ENCODE measurements around the gene SYT14. TPM values are rescaled to one million over a fixed set of nuclear protein-coding genes. Genes with fewer than 3 reads are reported as not detected.

Gene SYT14
- total and polyA plus RNA-seq, 4 donors = 5.1 to 25.1 (median 7.7) TPM

- no peak for DNase-seq (ENCODE audit: low read depth in 4 of 6, low spot score in 6 of 6)
- no peaks in the 10 kb centered on the region for H3K36me3 ChIP-seq (ENCODE audit: control insufficient read depth, insufficient read depth, low read length)
- no peaks in the 10 kb centered on the region for H3K9me3 ChIP-seq (ENCODE audit: control insufficient read depth, insufficient read depth, low read length)
- H3K4me3 ChIP-seq (ENCODE audit: low read depth, low read length) = no peak overlapping the region
- H3K4me1 ChIP-seq (ENCODE audit: control insufficient read depth, insufficient read depth, low read length) = no peaks in the 10 kb centered on the region
- H3K27me3 ChIP-seq (ENCODE audit: control insufficient read depth, insufficient read depth, low read length) = no peaks in the 10 kb centered on the region
- no peak overlapping the region for H3K27ac ChIP-seq (ENCODE audit: low read depth, low read length)
These were observed 179.7 kb downstream of the SYT14 start for GRCh38 chr1:210117681-210118170.

- WGBS (ENCODE audit: insufficient coverage) = no CpG with 5 or more reads among the region's 1 CpG
- DNase-seq (ENCODE audit: low read depth in 4 of 6, low spot score in 6 of 6) = no peak
- no peaks in the 10 kb centered on the region for H3K4me1 ChIP-seq (ENCODE audit: control insufficient read depth, insufficient read depth, low read length)
- H3K4me3 ChIP-seq (ENCODE audit: low read depth, low read length) = no peak overlapping the region
- no peaks in the 10 kb centered on the region for H3K36me3 ChIP-seq (ENCODE audit: control insufficient read depth, insufficient read depth, low read length)
- no peaks in the 10 kb centered on the region for H3K9me3 ChIP-seq (ENCODE audit: control insufficient read depth, insufficient read depth, low read length)
- no peaks in the 10 kb centered on the region for H3K27me3 ChIP-seq (ENCODE audit: control insufficient read depth, insufficient read depth, low read length)
- no peak overlapping the region for H3K27ac ChIP-seq (ENCODE audit: low read depth, low read length)
These were observed 185.4 kb downstream of the SYT14 start for GRCh38 chr1:210123383-210123782.

- Histone ChIP-seq H3K36me3 (ENCODE audit: control insufficient read depth, insufficient read depth, low read length) (no peaks in the 10 kb centered on the region), H3K4me1 (ENCODE audit: control insufficient read depth, insufficient read depth, low read length) (no peaks in the 10 kb centered on the region), H3K27ac (ENCODE audit: low read depth, low read length) (no peak overlapping the region), H3K4me3 (ENCODE audit: low read depth, low read length) (no peak overlapping the region), H3K9me3 (ENCODE audit: control insufficient read depth, insufficient read depth, low read length) (no peaks in the 10 kb centered on the region), H3K27me3 (ENCODE audit: control insufficient read depth, insufficient read depth, low read length) (no peaks in the 10 kb centered on the region)
- DNase-seq (ENCODE audit: low read depth in 4 of 6, low spot score in 6 of 6) = no peak
- no CpG with 5 or more reads among the region's 2 CpGs for WGBS (ENCODE audit: insufficient coverage)
These were observed 186.0 kb downstream of the SYT14 start for GRCh38 chr1:210123924-210124589.

GRCh38 chr1:210124736-210125135, 186.7 kb downstream of the SYT14 start:
- Histone ChIP-seq H3K9me3 (ENCODE audit: control insufficient read depth, insufficient read depth, low read length) (no peaks in the 10 kb centered on the region), H3K36me3 (ENCODE audit: control insufficient read depth, insufficient read depth, low read length) (no peaks in the 10 kb centered on the region), H3K4me3 (ENCODE audit: low read depth, low read length) (no peak overlapping the region), H3K27ac (ENCODE audit: low read depth, low read length) (no peak overlapping the region), H3K27me3 (ENCODE audit: control insufficient read depth, insufficient read depth, low read length) (no peaks in the 10 kb centered on the region), H3K4me1 (ENCODE audit: control insufficient read depth, insufficient read depth, low read length) (no peaks in the 10 kb centered on the region)
- DNase-seq (ENCODE audit: low read depth in 4 of 6, low spot score in 6 of 6) = no peak
- WGBS (ENCODE audit: insufficient coverage) = 60% methylated on average over 1 of the region's 2 CpGs

GRCh38 chr1:210125143-210125542, 187.1 kb downstream of the SYT14 start:
- Histone ChIP-seq H3K27ac (ENCODE audit: low read depth, low read length) (no peak overlapping the region), H3K9me3 (ENCODE audit: control insufficient read depth, insufficient read depth, low read length) (no peaks in the 10 kb centered on the region), H3K27me3 (ENCODE audit: control insufficient read depth, insufficient read depth, low read length) (no peaks in the 10 kb centered on the region), H3K4me3 (ENCODE audit: low read depth, low read length) (no peak overlapping the region), H3K36me3 (ENCODE audit: control insufficient read depth, insufficient read depth, low read length) (no peaks in the 10 kb centered on the region), H3K4me1 (ENCODE audit: control insufficient read depth, insufficient read depth, low read length) (no peaks in the 10 kb centered on the region)
- WGBS (ENCODE audit: insufficient coverage) = no CpG with 5 or more reads among the region's 4 CpGs
- no peak for DNase-seq (ENCODE audit: low read depth in 4 of 6, low spot score in 6 of 6)

- no peak overlapping the region for H3K27ac ChIP-seq (ENCODE audit: low read depth, low read length)
- no peaks in the 10 kb centered on the region for H3K9me3 ChIP-seq (ENCODE audit: control insufficient read depth, insufficient read depth, low read length)
- H3K27me3 ChIP-seq (ENCODE audit: control insufficient read depth, insufficient read depth, low read length) = no peaks in the 10 kb centered on the region
- DNase-seq (ENCODE audit: low read depth in 4 of 6, low spot score in 6 of 6) = no peak
- no peak overlapping the region for H3K4me3 ChIP-seq (ENCODE audit: low read depth, low read length)
- WGBS (ENCODE audit: insufficient coverage) = 50% methylated on average over 1 of the region's 4 CpGs
- H3K36me3 ChIP-seq (ENCODE audit: control insufficient read depth, insufficient read depth, low read length) = no peaks in the 10 kb centered on the region
- H3K4me1 ChIP-seq (ENCODE audit: control insufficient read depth, insufficient read depth, low read length) = no peaks in the 10 kb centered on the region
These were observed 191.1 kb downstream of the SYT14 start for GRCh38 chr1:210129092-210129491.

GRCh38 chr1:210129759-210130158, 191.7 kb downstream of the SYT14 start:
- DNase-seq (ENCODE audit: low read depth in 4 of 6, low spot score in 6 of 6) = no peak
- Histone ChIP-seq H3K4me1 (ENCODE audit: control insufficient read depth, insufficient read depth, low read length) (no peaks in the 10 kb centered on the region), H3K9me3 (ENCODE audit: control insufficient read depth, insufficient read depth, low read length) (no peaks in the 10 kb centered on the region), H3K4me3 (ENCODE audit: low read depth, low read length) (no peak overlapping the region), H3K27me3 (ENCODE audit: control insufficient read depth, insufficient read depth, low read length) (no peaks in the 10 kb centered on the region), H3K36me3 (ENCODE audit: control insufficient read depth, insufficient read depth, low read length) (no peaks in the 10 kb centered on the region), H3K27ac (ENCODE audit: low read depth, low read length) (no peak overlapping the region)
- no CpG with 5 or more reads among the region's 2 CpGs for whole genome bisulfite sequencing (ENCODE audit: insufficient coverage)

- no peaks in the 10 kb centered on the region for H3K4me1 ChIP-seq (ENCODE audit: control insufficient read depth, insufficient read depth, low read length)
- no peaks in the 10 kb centered on the region for H3K36me3 ChIP-seq (ENCODE audit: control insufficient read depth, insufficient read depth, low read length)
- WGBS (ENCODE audit: insufficient coverage) = no CpG with 5 or more reads among the region's 3 CpGs
- no peaks in the 10 kb centered on the region for H3K9me3 ChIP-seq (ENCODE audit: control insufficient read depth, insufficient read depth, low read length)
- peak in 2 of 6 donors; percentile 2 to 28 for DNase-seq (ENCODE audit: low read depth in 4 of 6, low spot score in 6 of 6)
- H3K27ac ChIP-seq (ENCODE audit: low read depth, low read length) = no peak overlapping the region
- no peak overlapping the region for H3K4me3 ChIP-seq (ENCODE audit: low read depth, low read length)
- H3K27me3 ChIP-seq (ENCODE audit: control insufficient read depth, insufficient read depth, low read length) = no peaks in the 10 kb centered on the region
These were observed 194.6 kb downstream of the SYT14 start for GRCh38 chr1:210132582-210132981.

- peak; percentile 33 to 90 (median 59) for DNase-seq (ENCODE audit: low read depth in 4 of 6, low spot score in 6 of 6)
These were observed 205.5 kb downstream of the SYT14 start for GRCh38 chr1:210143465-210144062.

GRCh38 chr1:210144736-210145135, 206.7 kb downstream of the SYT14 start:
- Histone ChIP-seq H3K4me3 (ENCODE audit: low read depth, low read length) (no peak overlapping the region), H3K9me3 (ENCODE audit: control insufficient read depth, insufficient read depth, low read length) (no peaks in the 10 kb centered on the region), H3K27ac (ENCODE audit: low read depth, low read length) (no peak overlapping the region), H3K36me3 (ENCODE audit: control insufficient read depth, insufficient read depth, low read length) (no peaks in the 10 kb centered on the region), H3K4me1 (ENCODE audit: control insufficient read depth, insufficient read depth, low read length) (no peaks in the 10 kb centered on the region), H3K27me3 (ENCODE audit: control insufficient read depth, insufficient read depth, low read length) (no peaks in the 10 kb centered on the region)
- no peak for DNase-seq (ENCODE audit: low read depth in 4 of 6, low spot score in 6 of 6)
- no CpG with 5 or more reads among the region's 3 CpGs for WGBS (ENCODE audit: insufficient coverage)

More at GRCh38 chr1:210143465-210144062, 205.5 kb downstream of the SYT14 start:
- no peak overlapping the region for H3K4me3 ChIP-seq (ENCODE audit: low read depth, low read length)
- H3K36me3 ChIP-seq (ENCODE audit: control insufficient read depth, insufficient read depth, low read length) = no peaks in the 10 kb centered on the region
- 0% methylated on average over 1 of the region's 4 CpGs for WGBS (ENCODE audit: insufficient coverage)
- no peaks in the 10 kb centered on the region for H3K9me3 ChIP-seq (ENCODE audit: control insufficient read depth, insufficient read depth, low read length)
- H3K27ac ChIP-seq (ENCODE audit: low read depth, low read length) = no peak overlapping the region
- no peaks in the 10 kb centered on the region for H3K27me3 ChIP-seq (ENCODE audit: control insufficient read depth, insufficient read depth, low read length)
- H3K4me1 ChIP-seq (ENCODE audit: control insufficient read depth, insufficient read depth, low read length) = no peaks in the 10 kb centered on the region
